ENCODE results near the gene FGL2.
"Not testable (repeated sequence)": the region's sequence is repeated elsewhere in the genome, so short reads cannot be mapped to it uniquely, and the experiment has no call there.

The FGL2 gene

DNA sequence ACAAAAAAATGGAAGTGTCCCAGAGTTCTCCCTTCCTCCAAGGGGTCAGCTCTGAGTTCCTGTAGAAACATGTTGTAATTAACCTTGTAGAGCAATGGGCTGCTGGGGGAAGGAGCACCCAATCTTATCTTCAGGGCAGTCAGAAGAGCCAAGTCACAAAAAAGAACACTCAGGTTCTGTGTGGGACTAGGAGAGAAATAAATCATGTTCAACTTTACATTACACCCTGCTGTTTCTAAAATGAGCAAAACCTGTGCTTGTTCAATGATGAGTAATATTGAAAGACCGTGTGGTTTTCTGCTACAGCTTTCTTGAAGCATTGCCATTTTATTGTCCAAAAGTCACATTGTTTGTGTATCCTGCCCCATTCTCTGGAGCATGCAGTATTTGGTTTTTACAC is 42.6 kb downstream of the FGL2 start:
- DNase-seq (ENCODE audit: low read depth in 2 of 2): not testable (repeated sequence)

DNA sequence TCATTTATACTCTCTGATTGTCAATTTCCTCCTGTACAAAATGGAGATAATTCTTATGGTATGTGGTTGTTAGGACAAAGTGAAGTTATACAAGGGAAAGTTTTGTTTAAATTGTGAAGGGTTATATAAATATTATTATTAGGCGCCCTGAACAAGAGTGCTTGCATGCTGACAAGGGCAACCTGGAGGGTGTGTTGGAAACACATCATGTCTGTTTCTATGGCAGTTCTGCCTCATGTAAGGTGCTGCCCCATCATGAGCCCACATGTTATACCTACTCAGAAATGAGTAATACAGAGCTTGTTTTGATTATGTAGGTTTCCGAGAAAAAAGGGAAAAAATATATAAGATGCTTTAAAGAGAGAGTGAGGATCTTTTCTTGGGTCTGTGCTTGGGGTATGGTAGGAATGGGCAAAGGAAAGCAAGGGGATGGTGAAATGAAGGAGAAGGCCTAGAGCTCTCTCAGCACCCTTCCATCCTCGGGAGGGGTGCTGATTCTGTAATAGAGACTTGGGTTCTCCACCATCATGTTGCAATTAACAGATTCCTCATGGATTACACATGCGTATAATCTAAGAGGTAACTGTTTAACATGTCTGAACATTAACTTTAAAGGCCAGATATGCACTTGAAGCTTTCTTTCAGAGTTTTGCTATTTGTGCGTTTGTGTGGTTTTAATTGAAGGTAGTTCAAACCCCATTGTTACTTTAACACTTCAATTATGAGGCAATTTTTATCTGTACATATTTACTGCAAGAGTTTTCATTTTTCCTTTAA is 43.8 kb downstream of the FGL2 start:
- not testable (repeated sequence) for DNase-seq (ENCODE audit: low read depth in 2 of 2)

DNA sequence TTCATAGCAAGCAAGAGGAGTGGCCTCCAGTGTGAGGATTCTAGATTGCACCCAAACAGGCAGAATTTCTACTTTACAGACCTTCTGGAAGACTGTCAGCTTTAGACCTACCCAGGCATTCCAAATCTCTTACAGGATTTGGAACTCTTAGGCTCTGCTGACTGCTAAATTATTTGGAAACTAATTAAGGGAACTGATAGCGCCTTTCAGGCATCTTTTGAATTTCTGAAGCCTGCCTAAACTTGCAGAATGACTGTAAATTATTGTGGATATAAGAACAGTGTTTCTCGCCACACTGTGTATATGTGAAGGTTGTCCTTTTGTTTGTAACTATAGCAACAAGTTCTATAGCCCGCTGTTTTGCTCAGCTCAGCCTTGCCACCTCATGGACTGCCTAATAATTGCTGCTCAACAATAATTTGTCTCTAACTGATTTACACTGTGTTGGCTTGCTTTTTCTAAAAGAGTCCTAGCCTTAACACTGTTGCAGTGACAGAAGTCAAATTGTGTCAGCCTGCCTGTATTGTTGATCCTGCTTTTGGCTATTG is 44.6 kb downstream of the FGL2 start:
- not testable (repeated sequence) for DNase-seq (ENCODE audit: low read depth in 2 of 2)

DNA sequence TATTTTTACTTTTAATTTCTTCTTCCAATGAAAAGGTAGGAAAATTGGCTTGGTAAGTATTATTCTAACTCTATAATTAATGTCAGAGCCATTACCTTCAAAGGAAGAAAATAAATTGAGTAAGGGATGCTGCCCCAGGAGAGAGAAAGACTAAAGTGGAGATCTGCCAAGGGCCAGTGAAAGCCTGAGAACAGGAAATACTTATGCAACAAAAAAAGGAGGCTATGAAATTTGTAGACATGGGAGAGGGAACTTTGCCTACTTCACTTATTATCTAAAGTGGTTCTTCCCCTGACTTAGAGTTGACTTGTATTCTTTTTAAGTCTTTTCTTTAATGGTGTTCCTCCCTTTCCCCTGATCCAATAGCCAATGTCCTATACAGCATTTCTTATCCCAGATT is 47.4 kb downstream of the FGL2 start:
- DNase-seq (ENCODE audit: low read depth in 2 of 2): not testable (repeated sequence)

All from stimulated activated CD8-positive, alpha-beta memory T cell treated with anti-CD3 and anti-CD28 coated beads, Interleukin-7, amount 100 ng/mL, for 4 hours (primary cell).